A549 (cell line): ENCODE data around the gene HGFAC. TPM values are rescaled to one million over a fixed set of nuclear protein-coding genes. Genes with fewer than 3 reads are reported as not detected.

Source experiments
- ATAC-seq, 2 experiments: fragments of 200-7000 bp in 1 of 2; fragments of >200 bp in 1 of 2; cut with Nextera tagmentation in 1 of 2; cut with Tn5 transposase in 1 of 2; 3 replicates each; pipeline versions ENCODE4 v1.8.0 to v1.9.1; 2018 to 2020; ENCODE audit warnings: mild to moderate bottlenecking in 1 of 2, moderate library complexity in 1 of 2
- CTCF ChIA-PET: fragments of 300-600 bp; sonication (Branson Sonifier 250); formaldehyde crosslinking; extraction: SDS; loops from one replicate; lab custom pipeline; 2021; ENCODE audit warnings: antibody characterized with exemption, inconsistent platforms; lab: Yijun Ruan, JAX
- POLR2A ChIA-PET: fragments of 350-600 bp; formaldehyde crosslinking; extraction: SDS; loops from one replicate; lab custom pipeline; 2021; ENCODE audit warnings: antibody characterized with exemption, inconsistent platforms; lab: Yijun Ruan, JAX
- DNase-seq, 2 experiments: peaks; one replicate each; pipeline versions ENCODE4 v3.0.0 to v3.0.0-alpha.2; 2011 to 2016; ENCODE audit warnings: low read depth in 1 of 2, low spot score in 1 of 2
- FAIRE-seq: peaks from 2 replicates; lab custom pipeline; 2011; peaks lifted over from hg19 to GRCh38; lab: Jason Lieb, UNC
- H3K27ac ChIP-seq, 2 experiments: fragments of >200 bp; sonication (Bioruptor Twin); formaldehyde crosslinking; 3 replicates each; pipeline ENCODE4 v1.5.1; 2016 to 2017
- H3K4me1 ChIP-seq: fragments of >200 bp; sonication (Bioruptor Twin); formaldehyde crosslinking; 3 replicates; pipeline ENCODE4 v1.6.1; 2016
- H3K4me2 ChIP-seq: fragments of >200 bp; sonication (Bioruptor Twin); formaldehyde crosslinking; 3 replicates; pipeline ENCODE4 v1.6.1; 2016
- H3K4me3 ChIP-seq: fragments of >200 bp; sonication (Bioruptor Twin); formaldehyde crosslinking; 3 replicates; pipeline ENCODE4 v1.5.1; 2016
- H3K9me3 ChIP-seq: fragments of >200 bp; sonication (Bioruptor Twin); formaldehyde crosslinking; 3 replicates; pipeline ENCODE4 v1.6.1; 2016
- CHD4 ChIP-seq: fragments of 200-600 bp; sonication (generic); IDR thresholded peaks from 2 replicates; pipeline ENCODE4 v1.6.1; 2016; ENCODE audit warnings: antibody characterized with exemption, mild to moderate bottlenecking, borderline replicate concordance
- EHMT2 ChIP-seq: fragments of 200-600 bp; sonication (generic); IDR thresholded peaks from 2 replicates; pipeline ENCODE4 v1.6.1; 2016; ENCODE audit warnings: antibody characterized with exemption, low read depth, mild to moderate bottlenecking, moderate library complexity
- ESRRA ChIP-seq: fragments of 150-350 bp; IDR thresholded peaks from 2 replicates; pipeline ENCODE4 v1.6.1; 2014; ENCODE audit warnings: mild to moderate bottlenecking, low read length, borderline replicate concordance
- FOSL2 ChIP-seq, 2 experiments: fragments of 450-650 bp in 1 of 2; fragments of >200 bp in 1 of 2; sonication (Bioruptor Twin) in 1 of 2; formaldehyde crosslinking; IDR thresholded peaks; 2 replicates each; pipeline versions ENCODE4 v1.5.0 to v1.6.1; 2016 to 2020; ENCODE audit warnings: mild to moderate bottlenecking in 1 of 2, moderate library complexity in 1 of 2
- FOXS1 ChIP-seq: fragments of 250-450 bp; sonication (Bioruptor Pico); IDR thresholded peaks from 2 replicates; pipeline ENCODE4 v1.5.0; 2020; ENCODE audit warnings: mild to moderate bottlenecking, moderate library complexity
- HES2 ChIP-seq: fragments of >200 bp; sonication (Bioruptor Twin); formaldehyde crosslinking; IDR thresholded peaks from 2 replicates; pipeline ENCODE4 v1.6.1; 2016
- HOXA7 ChIP-seq: fragments of 250-450 bp; sonication (Bioruptor Pico); IDR thresholded peaks from 2 replicates; pipeline ENCODE4 v1.5.0; 2020; ENCODE audit warnings: mild to moderate bottlenecking, moderate library complexity
- HOXB13 ChIP-seq: fragments of 250-450 bp; sonication (Bioruptor Pico); IDR thresholded peaks from 2 replicates; pipeline ENCODE4 v1.5.0; 2020; ENCODE audit warnings: low read depth, mild to moderate bottlenecking, moderate library complexity
- HOXB5 ChIP-seq: fragments of 250-450 bp; sonication (Bioruptor Pico); IDR thresholded peaks from 2 replicates; pipeline ENCODE4 v1.5.0; 2020; ENCODE audit warnings: mild to moderate bottlenecking, moderate library complexity
- JUNB ChIP-seq: fragments of >200 bp; sonication (Bioruptor Twin); formaldehyde crosslinking; IDR thresholded peaks from 2 replicates; pipeline ENCODE4 v1.6.1; 2016
- KDM5A ChIP-seq: fragments of 200-600 bp; sonication (generic); IDR thresholded peaks from 2 replicates; pipeline ENCODE4 v1.6.1; 2016; ENCODE audit warnings: antibody characterized with exemption, mild to moderate bottlenecking
- MAZ ChIP-seq: fragments of 150-350 bp; IDR thresholded peaks from 2 replicates; pipeline ENCODE4 v1.6.1; 2014; ENCODE audit warnings: antibody characterized with exemption, low read depth, low read length, borderline replicate concordance
- MYC ChIP-seq: IDR thresholded peaks from 2 replicates; pipeline ENCODE4 v1.6.1; 2012; ENCODE audit warnings: mild to moderate bottlenecking, inconsistent platforms, low read length, improper control_type of control experiment, borderline replicate concordance
- NFE2L2 ChIP-seq: fragments of 150-350 bp; conservative IDR thresholded peaks from 2 replicates; pipeline ENCODE4 v1.6.1; 2014; ENCODE audit warnings: low read length
- NPAS2 ChIP-seq: fragments of 250-450 bp; sonication (Bioruptor Pico); IDR thresholded peaks from 2 replicates; pipeline ENCODE4 v1.8.0; 2022; ENCODE audit warnings: mild to moderate bottlenecking, moderate library complexity, borderline replicate concordance
- NR3C1 ChIP-seq: fragments of >200 bp; sonication (Bioruptor Twin); formaldehyde crosslinking; IDR thresholded peaks from 3 replicates; pipeline ENCODE4 v1.6.1; 2017
- PHF8 ChIP-seq: fragments of 200-600 bp; sonication (generic); IDR thresholded peaks from 2 replicates; pipeline ENCODE4 v1.6.1; 2016; ENCODE audit warnings: low read depth, mild to moderate bottlenecking, antibody characterized with exemption, moderate library complexity, borderline replicate concordance
- POLR2AphosphoS2 ChIP-seq: conservative IDR thresholded peaks from 2 replicates; pipeline ENCODE4 v1.6.1; 2012; ENCODE audit warnings: low read length, improper control_type of control experiment, inconsistent platforms
- RARB ChIP-seq: fragments of 250-450 bp; sonication (Bioruptor Pico); IDR thresholded peaks from 2 replicates; pipeline ENCODE4 v1.8.0; 2021; ENCODE audit warnings: mild to moderate bottlenecking, moderate library complexity
- RFX5 ChIP-seq: fragments of 450-650 bp; IDR thresholded peaks from 2 replicates; pipeline ENCODE4 v1.7.1; 2014; ENCODE audit warnings: antibody characterized with exemption, mild to moderate bottlenecking, moderate library complexity
- SREBF2 ChIP-seq: fragments of 450-650 bp; IDR thresholded peaks from 2 replicates; pipeline ENCODE4 v1.6.1; 2014; ENCODE audit warnings: mild to moderate bottlenecking, moderate library complexity
- TP53 ChIP-seq: fragments of 250-450 bp; sonication (Bioruptor Pico); IDR thresholded peaks from 2 replicates; pipeline ENCODE4 v1.5.0; 2021; ENCODE audit warnings: mild to moderate bottlenecking, moderate library complexity
- ZNF302 ChIP-seq: fragments of 250-450 bp; sonication (Bioruptor Pico); IDR thresholded peaks from 2 replicates; pipeline ENCODE4 v1.9.0; 2021; ENCODE audit warnings: inconsistent platforms, mild to moderate bottlenecking, moderate library complexity
- WGBS: methylation state at CpG from one replicate; pipeline ENCODE4 v1.1.6; 2017; ENCODE audit errors: missing lambda C conversion rate; 5-methylcytosine and 5-hydroxymethylcytosine counted together
- polyA plus RNA-seq, 4 experiments: library from polyadenylated mRNA; depleted of rRNA in 3 of 4; stranded (reverse); fragments of >200 nt; fragmentation: RNase III in 1 of 4; extraction: RNeasy Plus Mini Kit Qiagen cat#74134 plus additional on column Dnase treatment in 1 of 4; gene quantifications; 2 replicates in 3 of 4; 3 replicates in 1 of 4; pipeline ENCODE4 v1.2.3, GENCODE V29; 2011 to 2017
- TF ChIP-seq, protein P1 (sequence below): IDR thresholded peaks from 2 replicates; pipeline ENCODE4 v1.6.1; 2012; ENCODE audit warnings: low read depth, borderline replicate concordance
- TF ChIP-seq, protein P2 (sequence below): fragments of 150-350 bp; IDR thresholded peaks from 2 replicates; pipeline ENCODE4 v1.6.1; 2014; ENCODE audit warnings: low read depth, mild to moderate bottlenecking, low read length
- TF ChIP-seq, protein P3 (sequence below): IDR thresholded peaks from 2 replicates; pipeline ENCODE4 v1.6.1; 2012

The HGFAC gene
- polyA plus RNA-seq, 2 of the 4 experiments (the other 2 are of a cell fraction), result 0.25 TPM; not detected in 1

- ChIA-PET POLR2A (no interaction called here), CTCF (interaction anchor here (1.2 to 4.1 kb wide), 2 partner anchors 9 to 279 kb away, joined by 3 to 27 read pairs; no protein-coding TSS in a partner anchor)
- ATAC-seq (no peak), FAIRE-seq (no peak), DNase-seq (no peak)
- Histone ChIP-seq H3K9me3 (no peaks in the 10 kb centered on the region), H3K4me1 (no peaks in the 10 kb centered on the region), H3K4me3 (no peak overlapping the region), H3K4me2 (no peak overlapping the region), H3K27ac (no peak overlapping the region)
- WGBS, result 80% methylated on average over 2 of the region's 15 CpGs
- no peak for TF ChIP-seq HOXB13 (CRISPR knock-in tag)
- no peak for TF ChIP-seq HOXA7 (CRISPR knock-in tag)
These were observed 30.1 kb downstream of the HGFAC start for GRCh38 chr4:3471886-3472285.

GRCh38 chr4:3472411-3473141 is 30.8 kb downstream of the HGFAC start:
- WGBS, result 79% methylated on average over 12 of the region's 27 CpGs
- H3K4me3 ChIP-seq, result no peak overlapping the region

GRCh38 chr4:3473181-3473950 is 31.6 kb downstream of the HGFAC start:
- Histone ChIP-seq H3K27ac (no peak overlapping the region), H3K4me1 (no peaks in the 10 kb centered on the region), H3K4me3 (no peak overlapping the region), H3K4me2 (no peak overlapping the region), H3K9me3 (no peaks in the 10 kb centered on the region)
- TF ChIP-seq KDM5A, result no peak
- TF ChIP-seq HES2, result no peak
- TF ChIP-seq, protein P1, sequence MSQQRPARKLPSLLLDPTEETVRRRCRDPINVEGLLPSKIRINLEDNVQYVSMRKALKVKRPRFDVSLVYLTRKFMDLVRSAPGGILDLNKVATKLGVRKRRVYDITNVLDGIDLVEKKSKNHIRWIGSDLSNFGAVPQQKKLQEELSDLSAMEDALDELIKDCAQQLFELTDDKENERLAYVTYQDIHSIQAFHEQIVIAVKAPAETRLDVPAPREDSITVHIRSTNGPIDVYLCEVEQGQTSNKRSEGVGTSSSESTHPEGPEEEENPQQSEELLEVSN, result no peak
- no peak for TF ChIP-seq RARB (CRISPR knock-in tag)
- TF ChIP-seq NR3C1, result no peak
- no peak for TF ChIP-seq TP53 (CRISPR knock-in tag)
- TF ChIP-seq FOSL2 (IDR thresholded peaks at IDR 0.05), result no peak
- TF ChIP-seq FOSL2 (CRISPR knock-in tag; IDR thresholded peaks at IDR 0.05), result no peak
- TF ChIP-seq CHD4, result no peak
- no peak for TF ChIP-seq PHF8
- TF ChIP-seq, protein P2, sequence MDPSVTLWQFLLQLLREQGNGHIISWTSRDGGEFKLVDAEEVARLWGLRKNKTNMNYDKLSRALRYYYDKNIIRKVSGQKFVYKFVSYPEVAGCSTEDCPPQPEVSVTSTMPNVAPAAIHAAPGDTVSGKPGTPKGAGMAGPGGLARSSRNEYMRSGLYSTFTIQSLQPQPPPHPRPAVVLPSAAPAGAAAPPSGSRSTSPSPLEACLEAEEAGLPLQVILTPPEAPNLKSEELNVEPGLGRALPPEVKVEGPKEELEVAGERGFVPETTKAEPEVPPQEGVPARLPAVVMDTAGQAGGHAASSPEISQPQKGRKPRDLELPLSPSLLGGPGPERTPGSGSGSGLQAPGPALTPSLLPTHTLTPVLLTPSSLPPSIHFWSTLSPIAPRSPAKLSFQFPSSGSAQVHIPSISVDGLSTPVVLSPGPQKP, result no peak
- ChIA-PET POLR2A (no interaction called here), CTCF (no interaction called here)
- ATAC-seq (no peak), FAIRE-seq (no peak), DNase-seq (no peak)
- WGBS, result 88% methylated on average over 8 of the region's 41 CpGs

More at GRCh38 chr4:3472411-3473141, 30.8 kb downstream of the HGFAC start:
- TF ChIP-seq EHMT2 (no peak), POLR2AphosphoS2 (no peak), MAZ (no peak), FOXS1 (CRISPR knock-in tag) (no peak), HOXB5 (CRISPR knock-in tag) (no peak), FOSL2 (IDR thresholded peaks at IDR 0.05) (no peak), FOSL2 (CRISPR knock-in tag; IDR thresholded peaks at IDR 0.05) (no peak), HES2 (no peak), NPAS2 (CRISPR knock-in tag) (no peak), ZNF302 (CRISPR knock-in tag) (no peak), JUNB (no peak), SREBF2 (no peak), ESRRA (no peak), NFE2L2 (no peak), RFX5 (no peak), MYC (no peak)
- TF ChIP-seq, protein P3, sequence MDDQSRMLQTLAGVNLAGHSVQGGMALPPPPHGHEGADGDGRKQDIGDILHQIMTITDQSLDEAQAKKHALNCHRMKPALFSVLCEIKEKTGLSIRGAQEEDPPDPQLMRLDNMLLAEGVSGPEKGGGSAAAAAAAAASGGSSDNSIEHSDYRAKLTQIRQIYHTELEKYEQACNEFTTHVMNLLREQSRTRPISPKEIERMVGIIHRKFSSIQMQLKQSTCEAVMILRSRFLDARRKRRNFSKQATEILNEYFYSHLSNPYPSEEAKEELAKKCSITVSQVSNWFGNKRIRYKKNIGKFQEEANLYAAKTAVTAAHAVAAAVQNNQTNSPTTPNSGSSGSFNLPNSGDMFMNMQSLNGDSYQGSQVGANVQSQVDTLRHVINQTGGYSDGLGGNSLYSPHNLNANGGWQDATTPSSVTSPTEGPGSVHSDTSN, result no peak
- TF ChIP-seq, protein P1, result no peak
- Histone ChIP-seq H3K4me2 (no peak overlapping the region), H3K9me3 (no peaks in the 10 kb centered on the region), H3K4me1 (no peaks in the 10 kb centered on the region), H3K27ac (no peak overlapping the region)
- CTCF ChIA-PET, result interaction anchor here (4.1 kb wide), 1 partner anchor 8 kb away, joined by 27 read pairs; no protein-coding TSS in a partner anchor
- DNase-seq (no peak), FAIRE-seq (no peak), ATAC-seq (no peak)
- POLR2A ChIA-PET, result no interaction called here
